CD4-positive, alpha-beta T cell treated with Interleukin-2 at 100 ng/mL for 4 hours (primary cell): ENCODE measurements around the gene RPS6KA5.
"Not testable (repeated sequence)": the region's sequence is repeated elsewhere in the genome, so short reads cannot be mapped to it uniquely, and the experiment has no call there.

Experiments
- DNase-seq: peaks from one replicate; pipeline ENCODE4 v3.0.0-alpha.2; 2020; ENCODE audit warnings: low spot score

The RPS6KA5 gene

GRCh38 chr14:90870950-90871604 is 189.4 kb downstream of the RPS6KA5 start:
- no peak for DNase-seq

GRCh38 chr14:90867501-90867900 is 192.9 kb downstream of the RPS6KA5 start:
- no peak for DNase-seq

- DNase-seq: no peak
These were observed 193.6 kb downstream of the RPS6KA5 start for GRCh38 chr14:90866833-90867232.

GRCh38 chr14:90864741-90865140 is 195.7 kb downstream of the RPS6KA5 start:
- DNase-seq: no peak

- DNase-seq: no peak
These were observed 201.9 kb downstream of the RPS6KA5 start for GRCh38 chr14:90858511-90858910.

- DNase-seq: no peak
These were observed 202.6 kb downstream of the RPS6KA5 start for GRCh38 chr14:90857866-90858265.

- not testable (repeated sequence) for DNase-seq
These were observed 204.3 kb downstream of the RPS6KA5 start for GRCh38 chr14:90856115-90856514.

GRCh38 chr14:90853116-90853515 is 207.3 kb downstream of the RPS6KA5 start:
- DNase-seq: no peak

- no peak for DNase-seq
These were observed 209.0 kb downstream of the RPS6KA5 start for GRCh38 chr14:90851327-90852036.

- no peak for DNase-seq
These were observed 210.0 kb downstream of the RPS6KA5 start for GRCh38 chr14:90850487-90850886.

- no peak for DNase-seq
These were observed 210.5 kb downstream of the RPS6KA5 start for GRCh38 chr14:90849787-90850444.

- DNase-seq: no peak
These were observed 211.3 kb downstream of the RPS6KA5 start for GRCh38 chr14:90848944-90849731.

GRCh38 chr14:90846511-90846910 is 213.9 kb downstream of the RPS6KA5 start:
- no peak for DNase-seq

GRCh38 chr14:90844321-90844720 is 216.1 kb downstream of the RPS6KA5 start:
- no peak for DNase-seq

- DNase-seq: no peak
These were observed 217.7 kb downstream of the RPS6KA5 start for GRCh38 chr14:90842726-90843125.

GRCh38 chr14:90840667-90841066 is 219.8 kb downstream of the RPS6KA5 start:
- DNase-seq: not testable (repeated sequence)

- no peak for DNase-seq
These were observed 220.6 kb downstream of the RPS6KA5 start for GRCh38 chr14:90839889-90840266.

- DNase-seq: no peak
These were observed 221.2 kb downstream of the RPS6KA5 start for GRCh38 chr14:90839024-90839888.

- not testable (repeated sequence) for DNase-seq
These were observed 221.9 kb downstream of the RPS6KA5 start for GRCh38 chr14:90838531-90838930.

GRCh38 chr14:90837355-90837754 is 223.1 kb downstream of the RPS6KA5 start:
- DNase-seq: no peak

GRCh38 chr14:90836692-90837063 is 223.8 kb downstream of the RPS6KA5 start:
- no peak for DNase-seq
